HepG2 (cell line): ENCODE measurements around the gene PLXNB2. TPM values are rescaled to one million over a fixed set of nuclear protein-coding genes. Genes with fewer than 3 reads are reported as not detected.

Source experiments
- ASH2L ChIP-seq: fragments of 300-600, 200-600 bp; sonication (generic); IDR thresholded peaks from 2 replicates; pipeline ENCODE4 v1.7.0; 2017; ENCODE audit warnings: low read depth, mild to moderate bottlenecking, moderate library complexity, mixed read lengths, low read length; ENCODE audit not compliant: insufficient read length
- BORCS8-MEF2B ChIP-seq: sonication (generic); formaldehyde crosslinking; IDR thresholded peaks from 2 replicates; pipeline ENCODE4 v1.8.0; 2022; ENCODE audit warnings: mild to moderate bottlenecking, missing genetic modification reagents
- KIAA2018 ChIP-seq: sonication (generic); formaldehyde crosslinking; IDR thresholded peaks from 2 replicates; pipeline ENCODE4 v1.5.0; 2020; ENCODE audit warnings: mild to moderate bottlenecking, missing genetic modification reagents, borderline replicate concordance
- RFX1 ChIP-seq: fragments of 450-650 bp; IDR thresholded peaks from 2 replicates; pipeline ENCODE4 v1.6.1; 2017
- TFDP1 ChIP-seq: IDR thresholded peaks from 2 replicates; pipeline ENCODE4 v1.6.1; 2016; ENCODE audit warnings: missing compliant biosample characterization, missing genetic modification reagents, borderline replicate concordance
- TOE1 ChIP-seq: sonication (generic); formaldehyde crosslinking; IDR thresholded peaks from 2 replicates; pipeline ENCODE4 v1.4.0; 2020; ENCODE audit warnings: mild to moderate bottlenecking, missing genetic modification reagents
- ZNF253 ChIP-seq: sonication (generic); formaldehyde crosslinking; IDR thresholded peaks from 2 replicates; pipeline ENCODE4 v1.8.0; 2022; ENCODE audit warnings: mild to moderate bottlenecking, missing genetic modification reagents, borderline replicate concordance
- ZNF512 ChIP-seq: sonication (generic); formaldehyde crosslinking; IDR thresholded peaks from 2 replicates; pipeline ENCODE4 v1.4.0; 2020; ENCODE audit warnings: mild to moderate bottlenecking, missing genetic modification reagents
- ZNF839 ChIP-seq: sonication (generic); formaldehyde crosslinking; IDR thresholded peaks from 2 replicates; pipeline ENCODE4 v1.4.0; 2020; ENCODE audit warnings: missing genetic modification reagents, mild to moderate bottlenecking, borderline replicate concordance
- ZNF850 ChIP-seq: sonication (generic); formaldehyde crosslinking; conservative IDR thresholded peaks from 2 replicates; pipeline ENCODE4 v1.9.0; 2021; ENCODE audit warnings: mild to moderate bottlenecking, missing genetic modification reagents
- ZXDC ChIP-seq: sonication (generic); formaldehyde crosslinking; IDR thresholded peaks from 2 replicates; pipeline ENCODE4 v1.5.0; 2020; ENCODE audit warnings: mild to moderate bottlenecking, missing genetic modification reagents
- polyA plus RNA-seq, 8 experiments: library from polyadenylated mRNA; depleted of rRNA in 3 of 8; stranded (reverse) in 7 of 8; unstranded in 1 of 8; fragments of >200 nt; fragmentation: Illumina TruSeq in 4 of 8; extraction: Trizol in 4 of 8; gene quantifications; 2 replicates each; pipeline versions ENCODE4 v1.2.1 to v1.2.3, GENCODE V29; 2011 to 2016; ENCODE audit warnings: low read depth in 4 of 8, missing spikeins in 1 of 8, mixed read lengths in 1 of 8; ENCODE audit not compliant: insufficient read depth in 1 of 8
- total RNA-seq, 5 experiments: library from RNA; depleted of rRNA; stranded (reverse); fragments of >200 nt; fragmentation: Illumina TruSeq; extraction: Trizol; gene quantifications; 2 replicates each; pipeline ENCODE4 v1.2.3, GENCODE V29; 2016; ENCODE audit warnings: low read depth in 1 of 5

The PLXNB2 gene
- total and polyA plus RNA-seq, 2 of the 13 experiments (the other 11 are each of a cell fraction or from before 2014, with no cell fraction given) = 32.6 to 68.9 TPM

- TF ChIP-seq KIAA2018 (CRISPR knock-in tag) (no peak), TOE1 (CRISPR knock-in tag) (no peak), ZNF512 (CRISPR knock-in tag) (no peak), ZXDC (no peak), RFX1 (no peak), ZNF839 (CRISPR knock-in tag) (no peak), ZNF850 (CRISPR knock-in tag) (no peak), BORCS8-MEF2B (no peak), TFDP1 (CRISPR knock-in tag) (no peak), ZNF253 (CRISPR knock-in tag) (no peak), ASH2L (peak; percentile 32)
These were observed 3.6 kb upstream of the PLXNB2 start (continued) for GRCh38 chr22:50310949-50311444.
